AG09319 (cell line): ENCODE measurements around the gene CDKAL1.
"Not testable (repeated sequence)": the region's sequence is repeated elsewhere in the genome, so short reads cannot be mapped to it uniquely, and the experiment has no call there.

ENCODE experiments used
- DNase-seq: peaks from one replicate; pipeline ENCODE4 v3.0.0-alpha.2; 2010; ENCODE audit warnings: low read depth; ENCODE audit errors: extremely low read depth
- TF ChIP-seq, protein P1 (sequence below): IDR thresholded peaks from 2 replicates; pipeline ENCODE4 v1.5.1; 2011; ENCODE audit warnings: low read depth, mild to moderate bottlenecking, inconsistent platforms, low read length, moderate library complexity

CDKAL1 gene

GRCh38 chr6:20922743-20923142, 388.5 kb downstream of the CDKAL1 start:
- TF ChIP-seq, protein P1, sequence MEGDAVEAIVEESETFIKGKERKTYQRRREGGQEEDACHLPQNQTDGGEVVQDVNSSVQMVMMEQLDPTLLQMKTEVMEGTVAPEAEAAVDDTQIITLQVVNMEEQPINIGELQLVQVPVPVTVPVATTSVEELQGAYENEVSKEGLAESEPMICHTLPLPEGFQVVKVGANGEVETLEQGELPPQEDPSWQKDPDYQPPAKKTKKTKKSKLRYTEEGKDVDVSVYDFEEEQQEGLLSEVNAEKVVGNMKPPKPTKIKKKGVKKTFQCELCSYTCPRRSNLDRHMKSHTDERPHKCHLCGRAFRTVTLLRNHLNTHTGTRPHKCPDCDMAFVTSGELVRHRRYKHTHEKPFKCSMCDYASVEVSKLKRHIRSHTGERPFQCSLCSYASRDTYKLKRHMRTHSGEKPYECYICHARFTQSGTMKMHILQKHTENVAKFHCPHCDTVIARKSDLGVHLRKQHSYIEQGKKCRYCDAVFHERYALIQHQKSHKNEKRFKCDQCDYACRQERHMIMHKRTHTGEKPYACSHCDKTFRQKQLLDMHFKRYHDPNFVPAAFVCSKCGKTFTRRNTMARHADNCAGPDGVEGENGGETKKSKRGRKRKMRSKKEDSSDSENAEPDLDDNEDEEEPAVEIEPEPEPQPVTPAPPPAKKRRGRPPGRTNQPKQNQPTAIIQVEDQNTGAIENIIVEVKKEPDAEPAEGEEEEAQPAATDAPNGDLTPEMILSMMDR = no peak
- no peak for DNase-seq

- DNase-seq = not testable (repeated sequence)
These were observed 389.8 kb downstream of the CDKAL1 start for GRCh38 chr6:20924094-20924493.

DNA sequence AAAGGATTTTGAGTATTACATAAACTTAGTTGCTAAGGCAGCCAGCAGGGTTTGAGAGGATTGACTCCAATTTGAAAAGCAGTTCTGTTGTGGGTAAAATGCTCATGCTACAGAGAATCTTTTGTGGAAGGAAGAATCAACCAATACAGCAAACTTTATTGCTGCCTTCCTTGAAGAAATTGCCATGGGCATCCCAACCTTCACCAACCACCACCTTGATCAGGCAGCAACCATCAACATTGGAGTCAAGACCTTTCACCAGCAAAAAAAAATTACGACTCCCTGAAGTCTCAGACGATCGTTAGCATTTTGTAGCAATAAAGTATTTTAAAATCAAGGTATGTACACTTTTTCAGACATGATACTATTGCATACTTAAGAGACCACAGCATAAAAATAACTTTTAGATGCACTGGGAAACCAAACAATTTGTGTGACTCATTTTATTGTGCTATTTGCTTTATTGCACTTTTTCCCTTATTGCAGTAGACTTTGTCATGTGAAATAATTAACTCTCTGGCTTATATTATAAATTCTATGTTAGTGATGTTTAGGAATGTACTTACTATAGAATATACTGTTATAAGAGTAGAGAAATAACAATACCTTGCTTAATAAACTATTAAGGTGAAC, 390.8 kb downstream of the CDKAL1 start:
- TF ChIP-seq, protein P1 = no peak
- no peak for DNase-seq

GRCh38 chr6:20927130-20927860, 393.0 kb downstream of the CDKAL1 start:
- no peak for DNase-seq
- TF ChIP-seq, protein P1 = no peak

GRCh38 chr6:20929283-20929682, 395.0 kb downstream of the CDKAL1 start:
- no peak for DNase-seq
- TF ChIP-seq, protein P1 = no peak

- no peak for DNase-seq
- TF ChIP-seq, protein P1 = no peak
These were observed 396.8 kb downstream of the CDKAL1 start for GRCh38 chr6:20931093-20931492.

GRCh38 chr6:20931772-20932171, 397.5 kb downstream of the CDKAL1 start:
- TF ChIP-seq, protein P1 = no peak
- DNase-seq = no peak
